ENCODE results near the gene EXD2. TPM values are rescaled to one million over a fixed set of nuclear protein-coding genes. Genes with fewer than 3 reads are reported as not detected.

Gene EXD2
- total RNA-seq, 1 experiment from 2014 or later = 21.3 TPM

DNA sequence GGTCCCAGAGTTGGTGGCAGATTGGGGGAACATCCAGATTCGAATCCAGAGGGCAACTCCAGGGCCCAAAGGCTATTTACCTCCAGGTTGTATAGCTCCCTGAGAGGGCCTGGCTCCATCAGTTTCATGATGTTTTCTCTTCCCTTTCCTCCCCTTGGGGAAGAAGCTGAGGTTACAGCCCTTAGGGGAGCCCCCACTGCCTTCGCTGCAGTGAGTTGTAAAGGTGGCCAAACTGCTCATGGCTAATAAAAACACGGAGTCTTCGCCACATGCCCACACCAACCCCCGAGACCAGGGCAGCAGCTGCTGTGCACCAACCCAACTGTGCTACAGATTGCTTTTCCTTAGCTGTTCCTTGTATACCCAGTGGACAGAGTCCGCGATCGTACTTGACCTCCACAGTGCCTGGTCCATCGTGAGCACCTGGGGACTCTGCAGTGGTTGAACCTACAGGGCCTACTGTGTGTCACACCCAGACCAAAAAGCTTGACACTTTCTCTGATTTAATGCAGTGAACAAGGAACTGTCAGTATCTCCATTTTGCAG is 89.5 kb downstream of the EXD2 start:
- no peak overlapping the region for H3K4me3 ChIP-seq (ENCODE audit: low read length)
- no peak overlapping the region for H3K27ac ChIP-seq (ENCODE audit: low read length)
- H2AFZ ChIP-seq (ENCODE audit: low read length) = no peak overlapping the region
- no peaks in the 10 kb centered on the region for H3K9me3 ChIP-seq (ENCODE audit: low read length)
- H3K9me2 ChIP-seq (replicated peaks; ENCODE audit: insufficient read depth, low read length) = no peaks in the 10 kb centered on the region
- DNase-seq = no peak
- H3K4me2 ChIP-seq (ENCODE audit: low read depth, low read length, poor library complexity, severe bottlenecking) = no peak overlapping the region
- H3K36me3 ChIP-seq (ENCODE audit: insufficient read depth, low read length) = no peaks in the 10 kb centered on the region
- no peaks in the 10 kb centered on the region for H3K27me3 ChIP-seq (ENCODE audit: low read length)
- H4K20me1 ChIP-seq (ENCODE audit: insufficient read depth, low read depth, low read length) = no peaks in the 10 kb centered on the region
- no peaks in the 10 kb centered on the region for H3K79me2 ChIP-seq (ENCODE audit: low read length)
- no peaks in the 10 kb centered on the region; the same call in 1 of the 2 replicates for H3K4me1 ChIP-seq (ENCODE audit: low read length)
- H3K9ac ChIP-seq (ENCODE audit: low read length) = no peak overlapping the region

DNA sequence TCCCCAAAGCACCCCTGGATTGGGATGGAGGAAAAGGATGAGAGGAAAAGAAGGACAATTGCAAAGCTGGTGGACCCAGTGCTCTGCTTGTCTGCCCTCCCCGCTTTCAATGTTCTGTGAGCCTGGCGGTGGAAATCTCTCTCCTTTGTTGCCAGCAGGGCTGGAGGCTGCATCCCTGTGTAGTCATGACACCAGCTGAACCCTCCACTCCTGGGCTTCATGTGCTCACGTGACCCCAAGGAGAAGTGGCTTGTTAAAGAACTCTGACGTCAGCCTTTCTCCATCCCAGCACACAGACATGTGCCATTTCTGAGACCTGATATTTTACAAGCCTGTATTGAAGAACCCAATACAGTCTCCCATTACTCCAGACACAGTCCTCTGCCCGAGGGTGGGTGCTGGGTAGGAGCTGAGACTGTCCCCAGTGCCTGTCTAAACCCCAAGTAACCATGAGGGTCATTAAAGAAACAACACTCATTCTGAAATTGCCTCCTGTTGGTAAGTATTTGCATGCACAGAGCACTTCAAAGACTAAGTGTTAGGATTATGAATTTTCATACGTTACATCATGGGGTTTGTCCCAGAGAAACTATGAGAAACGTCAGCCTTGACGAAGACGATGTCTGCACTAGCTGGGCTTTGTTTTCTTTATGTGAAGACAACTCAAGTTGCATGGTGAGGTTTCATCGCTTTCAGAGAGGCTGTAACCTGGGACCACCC is 90.3 kb downstream of the EXD2 start:
- Histone ChIP-seq H2AFZ (ENCODE audit: low read length) (no peak overlapping the region), H3K4me2 (ENCODE audit: low read depth, low read length, poor library complexity, severe bottlenecking) (no peak overlapping the region)
- DNase-seq = no peak

DNA sequence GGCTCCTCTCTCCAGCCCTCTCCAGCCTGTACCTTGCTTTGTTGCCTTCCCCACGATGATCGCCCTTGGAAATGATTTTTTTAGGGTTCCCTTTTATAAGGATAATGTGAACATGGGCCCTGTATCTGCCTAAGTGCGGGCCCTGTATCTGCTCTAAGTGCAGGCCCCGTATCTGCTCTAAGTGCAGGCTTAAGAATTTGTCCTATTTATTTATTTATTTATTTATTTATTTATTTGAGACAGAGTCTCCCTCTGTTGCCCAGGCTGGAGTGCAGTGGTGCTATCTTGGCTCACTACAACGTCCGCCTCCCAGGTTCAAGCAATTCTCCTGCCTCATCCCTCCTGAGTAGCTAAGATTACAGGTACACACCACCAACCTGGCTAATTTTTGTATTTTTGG is 91.2 kb downstream of the EXD2 start:
- Histone ChIP-seq H3K4me3 (ENCODE audit: low read length) (no peak overlapping the region), H3K36me3 (ENCODE audit: insufficient read depth, low read length) (no peaks in the 10 kb centered on the region), H3K27ac (ENCODE audit: low read length) (no peak overlapping the region), H3K79me2 (ENCODE audit: low read length) (no peaks in the 10 kb centered on the region), H3K27me3 (ENCODE audit: low read length) (no peaks in the 10 kb centered on the region), H3K9ac (ENCODE audit: low read length) (no peak overlapping the region), H3K9me3 (ENCODE audit: low read length) (no peaks in the 10 kb centered on the region), H2AFZ (ENCODE audit: low read length) (no peak overlapping the region), H3K4me2 (ENCODE audit: low read depth, low read length, poor library complexity, severe bottlenecking) (no peak overlapping the region), H3K9me2 (replicated peaks; ENCODE audit: insufficient read depth, low read length) (no peaks in the 10 kb centered on the region), H4K20me1 (ENCODE audit: insufficient read depth, low read depth, low read length) (no peaks in the 10 kb centered on the region), H3K4me1 (ENCODE audit: low read length) (no peaks in the 10 kb centered on the region; the same call in 1 of the 2 replicates)
- DNase-seq = no peak

More for the DNA sequence above, 90.3 kb downstream of the EXD2 start:
- no peaks in the 10 kb centered on the region for H4K20me1 ChIP-seq (ENCODE audit: insufficient read depth, low read depth, low read length)
- H3K27me3 ChIP-seq (ENCODE audit: low read length) = no peaks in the 10 kb centered on the region
- no peaks in the 10 kb centered on the region; the same call in 1 of the 2 replicates for H3K4me1 ChIP-seq (ENCODE audit: low read length)
- H3K9me3 ChIP-seq (ENCODE audit: low read length) = no peaks in the 10 kb centered on the region
- no peak overlapping the region for H3K9ac ChIP-seq (ENCODE audit: low read length)
- H3K4me3 ChIP-seq (ENCODE audit: low read length) = no peak overlapping the region
- no peak overlapping the region for H3K27ac ChIP-seq (ENCODE audit: low read length)
- no peaks in the 10 kb centered on the region for H3K36me3 ChIP-seq (ENCODE audit: insufficient read depth, low read length)
- no peaks in the 10 kb centered on the region for H3K9me2 ChIP-seq (replicated peaks; ENCODE audit: insufficient read depth, low read length)
- H3K79me2 ChIP-seq (ENCODE audit: low read length) = no peaks in the 10 kb centered on the region

DNA sequence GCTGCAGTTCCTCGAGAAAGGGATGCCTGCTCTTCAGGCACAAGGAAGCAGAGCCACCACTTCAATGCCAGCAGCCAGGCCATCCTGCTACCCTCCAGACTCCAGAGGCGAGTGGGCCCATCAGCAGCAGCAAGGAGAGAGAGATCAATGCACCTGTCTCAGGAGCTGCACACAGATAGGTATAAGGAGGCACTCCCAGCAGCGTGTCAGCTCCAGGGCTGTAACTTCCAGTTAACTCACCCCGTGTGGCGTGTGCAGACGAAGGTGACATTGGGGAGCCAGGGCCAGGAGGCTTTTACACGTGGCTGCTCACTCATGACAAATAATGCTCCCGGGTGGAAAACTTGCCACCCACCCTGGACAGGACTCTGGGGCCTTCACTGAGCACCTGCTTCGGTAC is 92.9 kb downstream of the EXD2 start:
- H3K9ac ChIP-seq (ENCODE audit: low read length) = no peak overlapping the region
- no peaks in the 10 kb centered on the region for H4K20me1 ChIP-seq (ENCODE audit: insufficient read depth, low read depth, low read length)
- no peaks in the 10 kb centered on the region for H3K27me3 ChIP-seq (ENCODE audit: low read length)
- no peaks in the 10 kb centered on the region; the same call in 1 of the 2 replicates for H3K4me1 ChIP-seq (ENCODE audit: low read length)
- H3K27ac ChIP-seq (ENCODE audit: low read length) = no peak overlapping the region
- no peak overlapping the region for H2AFZ ChIP-seq (ENCODE audit: low read length)
- no peak for DNase-seq
- no peaks in the 10 kb centered on the region for H3K36me3 ChIP-seq (ENCODE audit: insufficient read depth, low read length)
- no peaks in the 10 kb centered on the region for H3K79me2 ChIP-seq (ENCODE audit: low read length)
- no peaks in the 10 kb centered on the region for H3K9me3 ChIP-seq (ENCODE audit: low read length)
- no peak overlapping the region for H3K4me3 ChIP-seq (ENCODE audit: low read length)
- H3K9me2 ChIP-seq (replicated peaks; ENCODE audit: insufficient read depth, low read length) = no peaks in the 10 kb centered on the region
- no peak overlapping the region for H3K4me2 ChIP-seq (ENCODE audit: low read depth, low read length, poor library complexity, severe bottlenecking)

DNA sequence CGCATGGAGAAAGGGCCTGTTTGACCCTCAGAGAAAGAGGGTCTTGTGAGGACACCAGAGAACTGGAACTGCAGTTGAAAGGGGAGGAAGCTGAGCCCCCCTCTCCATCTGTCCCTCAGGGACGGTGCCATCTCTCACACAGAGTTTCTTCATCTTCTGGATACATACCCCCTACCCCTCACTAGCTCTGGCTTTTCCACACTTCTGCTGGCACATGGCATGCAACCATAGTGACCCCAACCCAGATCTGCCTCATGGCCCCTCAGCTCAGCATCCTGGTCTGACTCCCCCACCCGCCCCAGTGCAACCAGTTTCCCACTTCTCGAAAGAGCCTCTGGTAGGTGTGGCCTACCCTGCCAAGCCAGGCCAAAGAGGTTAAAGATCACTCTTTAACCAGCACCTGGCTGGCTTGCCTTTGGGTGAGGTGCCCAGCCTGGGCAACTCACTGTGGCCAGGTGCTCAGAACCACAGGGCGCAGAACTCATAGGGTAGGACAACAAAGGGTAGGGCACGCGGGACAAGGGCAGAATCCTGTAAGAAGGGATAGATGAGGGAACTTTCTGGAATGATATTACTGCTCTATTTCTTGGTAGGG is 94.5 kb downstream of the EXD2 start:
- Histone ChIP-seq H3K4me1 (ENCODE audit: low read length) (no peaks in the 10 kb centered on the region; the same call in 1 of the 2 replicates), H3K9me3 (ENCODE audit: low read length) (no peaks in the 10 kb centered on the region), H4K20me1 (ENCODE audit: insufficient read depth, low read depth, low read length) (no peaks in the 10 kb centered on the region), H3K36me3 (ENCODE audit: insufficient read depth, low read length) (no peaks in the 10 kb centered on the region), H3K4me3 (ENCODE audit: low read length) (no peak overlapping the region), H3K79me2 (ENCODE audit: low read length) (no peaks in the 10 kb centered on the region), H3K4me2 (ENCODE audit: low read depth, low read length, poor library complexity, severe bottlenecking) (no peak overlapping the region), H3K9ac (ENCODE audit: low read length) (no peak overlapping the region), H2AFZ (ENCODE audit: low read length) (no peak overlapping the region), H3K27ac (ENCODE audit: low read length) (no peak overlapping the region), H3K27me3 (ENCODE audit: low read length) (no peaks in the 10 kb centered on the region), H3K9me2 (replicated peaks; ENCODE audit: insufficient read depth, low read length) (no peaks in the 10 kb centered on the region)
- DNase-seq = no peak

DNA sequence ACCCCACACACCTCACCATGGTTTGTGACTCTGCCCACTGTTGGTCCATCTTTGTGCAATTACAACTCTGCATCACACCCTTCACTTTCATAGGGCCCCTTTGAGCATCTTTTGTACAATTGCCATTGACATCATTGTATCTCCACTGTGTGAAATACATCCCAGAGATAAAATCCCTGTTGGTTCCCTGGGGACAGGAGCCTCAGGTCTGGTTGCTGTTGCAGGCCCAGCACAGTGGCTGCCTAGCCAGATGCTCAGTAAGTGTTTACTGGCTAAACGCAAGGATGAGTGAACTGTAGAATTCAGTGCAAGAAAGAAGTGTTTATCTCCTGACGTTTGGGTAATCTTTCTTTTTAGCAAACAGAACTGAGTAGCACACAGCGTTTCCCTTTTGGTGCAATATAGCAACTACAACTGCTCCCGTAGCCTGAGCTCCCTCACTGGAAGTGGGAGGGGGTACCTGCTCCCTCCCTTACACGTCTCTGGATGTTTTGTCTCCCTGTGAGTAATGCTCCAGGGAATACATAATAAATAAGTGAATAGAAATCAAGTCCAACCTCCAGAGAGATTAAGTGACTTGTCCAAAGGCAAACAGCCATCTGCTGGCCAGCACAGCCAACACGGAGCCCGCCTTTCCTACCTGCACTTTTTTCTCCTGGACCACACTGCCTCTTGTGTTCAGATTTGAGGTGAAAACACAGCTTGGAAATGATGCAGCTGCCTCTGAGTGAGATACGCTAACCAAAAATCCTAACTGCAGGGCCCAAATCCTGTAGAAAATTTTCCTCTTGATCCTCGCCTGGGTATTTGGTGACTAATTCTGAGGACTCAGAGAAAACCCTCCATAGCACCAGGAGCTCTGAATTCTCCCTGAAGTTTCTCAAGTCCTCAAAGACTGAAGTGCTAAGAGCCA is 96.1 kb downstream of the EXD2 start:
- no peaks in the 10 kb centered on the region for H3K27me3 ChIP-seq (ENCODE audit: low read length)
- no peak overlapping the region for H3K9ac ChIP-seq (ENCODE audit: low read length)
- H3K9me2 ChIP-seq (replicated peaks; ENCODE audit: insufficient read depth, low read length) = no peaks in the 10 kb centered on the region
- no peaks in the 10 kb centered on the region for H3K36me3 ChIP-seq (ENCODE audit: insufficient read depth, low read length)
- H2AFZ ChIP-seq (ENCODE audit: low read length) = no peak overlapping the region
- no peaks in the 10 kb centered on the region for H3K4me1 ChIP-seq (ENCODE audit: low read length)
- DNase-seq = no peak
- no peaks in the 10 kb centered on the region for H4K20me1 ChIP-seq (ENCODE audit: insufficient read depth, low read depth, low read length)
- no peak overlapping the region for H3K4me3 ChIP-seq (ENCODE audit: low read length)
- no peak overlapping the region for H3K27ac ChIP-seq (ENCODE audit: low read length)
- H3K9me3 ChIP-seq (ENCODE audit: low read length) = no peaks in the 10 kb centered on the region
- no peaks in the 10 kb centered on the region for H3K79me2 ChIP-seq (ENCODE audit: low read length)
- H3K4me2 ChIP-seq (ENCODE audit: low read depth, low read length, poor library complexity, severe bottlenecking) = no peak overlapping the region

DNA sequence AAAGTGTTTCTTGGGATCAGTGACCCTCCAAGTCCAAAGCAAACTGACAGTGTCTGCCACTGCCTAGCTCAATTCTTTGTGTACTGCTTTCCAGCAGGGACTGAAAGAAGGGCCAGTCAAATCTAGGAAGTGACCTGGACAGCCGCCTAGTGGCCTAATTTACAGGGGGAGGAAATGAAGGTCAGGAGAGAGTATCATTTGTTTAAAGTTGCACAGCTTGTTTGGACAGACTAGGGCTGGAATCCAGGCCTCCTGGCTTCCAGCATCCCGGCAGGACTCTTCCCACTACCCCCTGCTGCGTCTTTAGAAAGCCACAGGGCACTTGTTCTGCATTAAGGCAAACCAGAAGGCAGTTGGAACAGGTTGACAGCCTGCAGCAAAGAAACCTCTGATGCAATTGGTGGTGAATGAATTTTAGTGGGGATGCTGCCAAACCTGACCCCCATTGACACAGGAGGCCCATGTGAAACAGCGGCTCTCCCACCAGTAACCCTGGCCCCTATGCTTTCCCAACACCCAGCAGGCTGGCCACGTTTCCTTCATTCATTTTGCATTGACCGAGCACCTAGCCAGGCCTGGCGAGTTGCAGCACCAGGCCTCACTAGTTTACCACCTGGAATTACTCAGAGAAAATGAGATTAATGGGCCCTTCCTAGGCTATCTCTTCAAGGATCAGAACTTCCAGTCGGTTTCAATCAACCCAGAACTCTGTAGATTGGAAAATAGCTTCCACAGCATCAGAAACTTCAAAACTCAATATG is 96.9 kb downstream of the EXD2 start:
- Histone ChIP-seq H4K20me1 (ENCODE audit: insufficient read depth, low read depth, low read length) (no peaks in the 10 kb centered on the region), H3K4me3 (ENCODE audit: low read length) (no peak overlapping the region), H3K4me2 (ENCODE audit: low read depth, low read length, poor library complexity, severe bottlenecking) (no peak overlapping the region), H3K9ac (ENCODE audit: low read length) (no peak overlapping the region), H2AFZ (ENCODE audit: low read length) (no peak overlapping the region), H3K9me3 (ENCODE audit: low read length) (no peaks in the 10 kb centered on the region), H3K27me3 (ENCODE audit: low read length) (no peaks in the 10 kb centered on the region), H3K36me3 (ENCODE audit: insufficient read depth, low read length) (no peaks in the 10 kb centered on the region), H3K79me2 (ENCODE audit: low read length) (no peaks in the 10 kb centered on the region), H3K27ac (ENCODE audit: low read length) (no peak overlapping the region), H3K9me2 (replicated peaks; ENCODE audit: insufficient read depth, low read length) (no peaks in the 10 kb centered on the region), H3K4me1 (ENCODE audit: low read length) (no peaks in the 10 kb centered on the region)
- no peak for DNase-seq
